Suprapubic skin (tissue), 3 donors: ENCODE results near the gene RALGDS.
"Not testable (repeated sequence)": the region's sequence is repeated elsewhere in the genome, so short reads cannot be mapped to it uniquely, and the experiment has no call there.

Source experiments
- CTCF ChIP-seq, 2 donors: fragments of 200-600 bp in 1 of 2; fragments of 450-650 bp in 1 of 2; sonication (generic) in 1 of 2; IDR thresholded peaks; one replicate each; pipeline ENCODE4 v1.5.1; 2016 to 2019; ENCODE audit warnings: antibody characterized with exemption in 2 of 2, mild to moderate bottlenecking in 1 of 2, moderate library complexity in 1 of 2
- EP300 ChIP-seq: sonication (generic); formaldehyde crosslinking; IDR thresholded peaks from one replicate; pipeline ENCODE4 v1.6.1; 2017; ENCODE audit warnings: antibody characterized with exemption
- POLR2A ChIP-seq, 2 donors: fragments of 450-650 bp; IDR thresholded peaks; one replicate each; pipeline ENCODE4 v1.6.1; 2017; ENCODE audit warnings: antibody characterized with exemption in 2 of 2, mild to moderate bottlenecking in 2 of 2, moderate library complexity in 2 of 2

DNA sequence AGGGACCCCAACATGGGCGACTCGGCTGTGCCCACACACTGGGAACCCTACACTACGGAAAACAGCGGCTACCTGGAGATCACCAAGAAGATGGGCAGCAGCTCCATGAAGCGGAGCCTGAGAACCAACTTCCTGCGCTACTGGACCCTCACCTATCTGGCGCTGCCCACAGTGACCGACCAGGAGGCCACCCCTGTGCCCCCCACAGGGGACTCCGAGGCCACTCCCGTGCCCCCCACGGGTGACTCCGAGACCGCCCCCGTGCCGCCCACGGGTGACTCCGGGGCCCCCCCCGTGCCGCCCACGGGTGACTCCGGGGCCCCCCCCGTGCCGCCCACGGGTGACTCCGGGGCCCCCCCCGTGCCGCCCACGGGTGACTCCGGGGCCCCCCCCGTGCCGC is 50.1 kb downstream of the RALGDS start:
- TF ChIP-seq CTCF (IDR thresholded peaks at IDR 0.05); POLR2A (IDR thresholded peaks at IDR 0.05); EP300: not testable (repeated sequence)
